Smooth muscle cell (in vitro differentiated cells): ENCODE data around the gene IFNGR2. TPM values are rescaled to one million over a fixed set of nuclear protein-coding genes. Genes with fewer than 3 reads are reported as not detected.
A peak's percentile ranks its signal among the peaks of the same experiment; 100 is the strongest.
"Not testable (repeated sequence)": the region's sequence is repeated elsewhere in the genome, so short reads cannot be mapped to it uniquely, and the experiment has no call there.

Experiments used
- DNase-seq: peaks from one replicate; lab custom pipeline; 2025; ENCODE audit not compliant: unreplicated experiment; lab: John Stamatoyannopoulos, UW
- H2AFZ ChIP-seq: fragments of 200-600 bp; sonication (generic); 2 replicates; pipeline ENCODE4 v1.6.0; 2016; ENCODE audit warnings: antibody characterized with exemption, low read depth, mild to moderate bottlenecking
- H3F3A ChIP-seq: fragments of 200-600 bp; sonication (generic); 2 replicates; pipeline ENCODE4 v1.6.0; 2017; ENCODE audit warnings: antibody characterized with exemption, low read depth
- H3K27ac ChIP-seq: fragments of 200-600 bp; sonication (generic); 2 replicates; pipeline ENCODE4 v1.5.1; 2016; ENCODE audit warnings: low read depth, mild to moderate bottlenecking
- H3K27me3 ChIP-seq: fragments of 200-600 bp; sonication (generic); 2 replicates; pipeline ENCODE4 v1.6.1; 2016; ENCODE audit warnings: low read depth, mild to moderate bottlenecking
- H3K36me3 ChIP-seq: fragments of 200-600 bp; sonication (generic); 2 replicates; pipeline ENCODE4 v1.5.1; 2016; ENCODE audit warnings: low read depth
- H3K4me1 ChIP-seq: fragments of 200-600 bp; sonication (generic); 2 replicates; pipeline ENCODE4 v1.5.1; 2016; ENCODE audit warnings: low read depth
- H3K4me2 ChIP-seq: fragments of 200-600 bp; sonication (generic); 2 replicates; pipeline ENCODE4 v1.6.0; 2016; ENCODE audit warnings: mild to moderate bottlenecking
- H3K4me3 ChIP-seq: fragments of 200-600 bp; sonication (generic); 2 replicates; pipeline ENCODE4 v1.5.1; 2016; ENCODE audit warnings: mild to moderate bottlenecking
- H3K79me2 ChIP-seq: fragments of 200-600 bp; sonication (generic); 2 replicates; pipeline ENCODE4 v1.6.0; 2016; ENCODE audit warnings: low read depth, mild to moderate bottlenecking
- H3K9ac ChIP-seq: fragments of 200-600 bp; sonication (generic); 2 replicates; pipeline ENCODE4 v1.6.0; 2016; ENCODE audit warnings: low read depth
- H3K9me3 ChIP-seq: fragments of 200-600 bp; sonication (generic); replicated peaks from 2 replicates; pipeline ENCODE4 v1.5.1; 2016; ENCODE audit warnings: low read depth
- H4K20me1 ChIP-seq: fragments of 200-600 bp; sonication (generic); 2 replicates; pipeline ENCODE4 v1.6.0; 2016; ENCODE audit warnings: low read depth
- CTCF ChIP-seq: fragments of 200-600 bp; sonication (generic); IDR thresholded peaks from 2 replicates; pipeline ENCODE4 v1.5.1; 2017; ENCODE audit warnings: borderline replicate concordance, mild to moderate bottlenecking, antibody characterized with exemption; ENCODE audit not compliant: insufficient read depth, poor library complexity, severe bottlenecking
- WGBS: methylation state at CpG from one replicate; pipeline ENCODE4 v1.1.7; 2016; ENCODE audit warnings: low lambda C conversion rate; 5-methylcytosine and 5-hydroxymethylcytosine counted together
- polyA plus RNA-seq: library from polyadenylated mRNA; unstranded; fragments of >200 nt; fragmentation: Nextera tagmentation; extraction: Ambion mirVana; gene quantifications from 2 replicates; pipeline ENCODE4 v1.2.1, GENCODE V29; 2016
- total RNA-seq: library from RNA; depleted of rRNA; stranded (reverse); fragments of >200 nt; gene quantifications from 2 replicates; pipeline ENCODE4 v1.2.3, GENCODE V29; 2014

IFNGR2 gene
- total and polyA plus RNA-seq, 2 experiments from 2014 or later, result 117 to 127 TPM

GRCh38 chr21:33403786-33404585, 773 bp downstream of the IFNGR2 start:
- H3K4me1 ChIP-seq, result no peaks in the 10 kb centered on the region
- peaks cover 25% of the 10 kb centered on the region for H3F3A ChIP-seq
- H2AFZ ChIP-seq, result peak overlapping the region; percentile 6
- peak overlapping the region; percentile 93 for H3K9ac ChIP-seq
- no peaks in the 10 kb centered on the region for H3K27me3 ChIP-seq
- DNase-seq, result peak; percentile 30
- peaks cover 46% of the 10 kb centered on the region for H4K20me1 ChIP-seq
- H3K4me3 ChIP-seq, result peak overlapping the region; percentile 78
- TF ChIP-seq CTCF, result no peak
- no peaks in the 10 kb centered on the region for H3K9me3 ChIP-seq
- 3% methylated on average over 43 of the region's 47 CpGs for WGBS
- H3K79me2 ChIP-seq, result peaks cover 55% of the 10 kb centered on the region
- H3K27ac ChIP-seq, result peak overlapping the region; percentile 95
- H3K36me3 ChIP-seq, result no peaks in the 10 kb centered on the region
- H3K4me2 ChIP-seq, result peak overlapping the region; percentile 93

DNA sequence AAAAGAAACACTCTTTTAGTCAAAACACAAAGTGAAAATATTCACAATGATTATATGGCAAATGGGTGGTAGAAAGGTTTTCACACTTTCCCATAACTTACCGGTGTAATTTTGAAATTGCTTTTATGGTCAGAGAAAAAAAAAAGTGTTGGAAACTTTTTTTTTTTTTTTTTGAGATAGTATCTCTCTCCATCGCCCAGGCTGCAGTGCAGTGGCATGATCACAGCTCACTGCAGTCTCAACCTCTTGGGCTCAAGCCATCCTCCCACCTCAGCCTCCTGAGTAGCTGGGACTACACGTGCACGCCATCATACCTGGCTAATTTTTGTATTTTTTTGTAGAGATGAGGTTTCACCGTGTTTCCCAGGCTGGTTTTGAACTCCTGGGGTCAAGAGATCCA, 3.3 kb downstream of the IFNGR2 start:
- Histone ChIP-seq H3F3A (peaks cover 37% of the 10 kb centered on the region), H3K4me3 (no peak overlapping the region), H3K9ac (no peak overlapping the region), H3K36me3 (no peaks in the 10 kb centered on the region), H3K27me3 (no peaks in the 10 kb centered on the region), H3K4me1 (no peaks in the 10 kb centered on the region), H3K27ac (no peak overlapping the region), H3K4me2 (peak overlapping the region; percentile 93), H2AFZ (no peak overlapping the region), H4K20me1 (peaks cover 71% of the 10 kb centered on the region), H3K79me2 (peaks cover 80% of the 10 kb centered on the region), H3K9me3 (no peaks in the 10 kb centered on the region)
- no peak for TF ChIP-seq CTCF
- 81% methylated on average over 5 of the region's 5 CpGs for WGBS
- DNase-seq, result no peak

GRCh38 chr21:33411949-33412430, 8.8 kb downstream of the IFNGR2 start:
- Histone ChIP-seq H3F3A (peaks cover 42% of the 10 kb centered on the region), H3K9me3 (no peaks in the 10 kb centered on the region), H3K27ac (peak overlapping the region; percentile 50), H3K27me3 (no peaks in the 10 kb centered on the region), H4K20me1 (peaks cover 100% of the 10 kb centered on the region), H2AFZ (no peak overlapping the region), H3K36me3 (peaks cover 2% of the 10 kb centered on the region), H3K4me2 (peak overlapping the region; percentile 56), H3K79me2 (peaks cover 90% of the 10 kb centered on the region), H3K9ac (no peak overlapping the region), H3K4me1 (peaks cover 17% of the 10 kb centered on the region), H3K4me3 (no peak overlapping the region)
- no peak for TF ChIP-seq CTCF
- 49% methylated on average over 8 of the region's 8 CpGs for WGBS
- no peak for DNase-seq

DNA sequence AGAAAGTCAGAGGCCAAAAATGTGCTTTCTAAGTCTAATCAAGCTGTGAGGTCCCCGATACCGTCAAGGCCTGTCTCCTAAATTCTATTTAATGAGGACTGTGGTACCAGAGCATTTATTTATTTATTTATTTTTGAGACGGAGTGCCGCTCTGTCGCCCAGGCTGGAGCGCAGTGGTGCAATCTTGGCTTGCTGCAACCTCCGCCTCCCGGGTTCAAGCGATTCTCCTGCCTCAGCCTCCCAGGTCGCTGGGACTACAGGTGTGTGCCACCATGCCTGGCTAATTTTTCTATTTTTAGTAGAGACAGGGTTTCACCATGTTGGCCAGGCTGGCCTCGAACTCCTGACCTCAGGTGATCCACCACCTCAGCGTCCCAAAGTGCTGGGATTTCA, 9.2 kb downstream of the IFNGR2 start:
- peaks cover 17% of the 10 kb centered on the region for H3K4me1 ChIP-seq
- DNase-seq, H3K4me3 ChIP-seq, H3K27me3 ChIP-seq, H3K9me3 ChIP-seq, H3K9ac ChIP-seq, H3K36me3 ChIP-seq, H2AFZ ChIP-seq: not testable (repeated sequence)
- H3K4me2 ChIP-seq, result peak overlapping the region; percentile 56
- H3K79me2 ChIP-seq, result peaks cover 90% of the 10 kb centered on the region
- WGBS, result 67% methylated on average over 12 of the region's 12 CpGs
- H3F3A ChIP-seq, result peaks cover 42% of the 10 kb centered on the region
- H3K27ac ChIP-seq, result peak overlapping the region; percentile 50
- H4K20me1 ChIP-seq, result peaks cover 100% of the 10 kb centered on the region
